MM.1S (cell line): ENCODE data around the gene SERTAD2.

ENCODE experiments used
- DNase-seq: peaks from one replicate; pipeline ENCODE4 v3.0.0-alpha.2; 2015
- H2AFZ ChIP-seq: fragments of 300-600 bp; sonication (generic); 2 replicates; pipeline ENCODE4 v1.6.0; 2016; ENCODE audit warnings: antibody characterized with exemption, low read length
- H3F3A ChIP-seq: fragments of 300-600 bp; sonication (generic); 2 replicates; pipeline ENCODE4 v1.6.1; 2016; ENCODE audit warnings: mild to moderate bottlenecking, antibody characterized with exemption, low read length, moderate library complexity, mixed read lengths; ENCODE audit not compliant: insufficient read depth
- H3K27ac ChIP-seq: fragments of 300-600 bp; sonication (generic); 2 replicates; pipeline ENCODE4 v1.5.1; 2016; ENCODE audit warnings: mild to moderate bottlenecking, low read length
- H3K27me3 ChIP-seq: fragments of 300-600 bp; sonication (generic); replicated peaks from 2 replicates; pipeline ENCODE4 v1.6.0; 2016; ENCODE audit warnings: low read length; ENCODE audit not compliant: insufficient read depth
- H3K36me3 ChIP-seq: fragments of 300-600 bp; sonication (generic); replicated peaks from 2 replicates; pipeline ENCODE4 v1.6.1; 2016; ENCODE audit warnings: mild to moderate bottlenecking, low read length, mixed read lengths; ENCODE audit not compliant: insufficient read depth
- H3K4me1 ChIP-seq: fragments of 300-600 bp; sonication (generic); 2 replicates; pipeline ENCODE4 v1.6.1; 2016; ENCODE audit warnings: low read length, mixed read lengths
- H3K4me2 ChIP-seq: fragments of 300-600 bp; sonication (generic); 2 replicates; pipeline ENCODE4 v1.6.0; 2016; ENCODE audit warnings: low read depth, low read length
- H3K4me3 ChIP-seq: fragments of 300-600 bp; sonication (generic); 2 replicates; pipeline ENCODE4 v1.5.1; 2016; ENCODE audit warnings: low read length, mixed read lengths
- H3K79me2 ChIP-seq: fragments of 300-600 bp; sonication (generic); 2 replicates; pipeline ENCODE4 v1.6.1; 2016; ENCODE audit warnings: mixed run types, low read length, mixed read lengths
- H3K9ac ChIP-seq: fragments of 300-600 bp; sonication (generic); 2 replicates; pipeline ENCODE4 v1.6.1; 2016; ENCODE audit warnings: low read length, mixed read lengths
- H3K9me2 ChIP-seq: fragments of 300-600 bp; sonication (generic); replicated peaks from 2 replicates; pipeline ENCODE4 v1.6.1; 2016; ENCODE audit warnings: mild to moderate bottlenecking, low read length, mixed read lengths; ENCODE audit not compliant: insufficient read depth
- H3K9me3 ChIP-seq: fragments of 300-600 bp; sonication (generic); replicated peaks from 2 replicates; pipeline ENCODE4 v1.6.1; 2016; ENCODE audit warnings: mild to moderate bottlenecking, low read length, mixed read lengths; ENCODE audit not compliant: insufficient read depth
- H4K20me1 ChIP-seq: fragments of 300-600 bp; sonication (generic); 2 replicates; pipeline ENCODE4 v1.6.1; 2016; ENCODE audit warnings: mild to moderate bottlenecking, low read length, moderate library complexity, mixed read lengths; ENCODE audit not compliant: insufficient read depth
- CTCF ChIP-seq: fragments of 300-600 bp; sonication (generic); IDR thresholded peaks from 2 replicates; pipeline ENCODE4 v1.5.1; 2016; ENCODE audit warnings: antibody characterized with exemption, low read length, mixed read lengths
- EZH2 ChIP-seq: fragments of 300-600 bp; sonication (generic); optimal IDR thresholded peaks from 2 replicates; pipeline ENCODE3; 2017; ENCODE audit warnings: low read depth, mild to moderate bottlenecking, antibody characterized with exemption, low read length, mixed read lengths
- EZH2phosphoT487 ChIP-seq: fragments of 300-600 bp; sonication (generic); IDR thresholded peaks from 2 replicates; pipeline ENCODE4 v1.6.1; 2018; ENCODE audit warnings: antibody characterized with exemption, low read length

Gene SERTAD2

GRCh38 chr2:64601785-64602391 lies 51.8 kb downstream of the SERTAD2 start:
- TF ChIP-seq EZH2phosphoT487 (no peak), CTCF (no peak), EZH2 (no peak)
- Histone ChIP-seq H3K4me2 (peak overlapping the region; percentile 88), H3K27ac (peak overlapping the region; percentile 95), H3K79me2 (no peaks in the 10 kb centered on the region), H2AFZ (peak overlapping the region; percentile 79), H3K9me3 (no peaks in the 10 kb centered on the region), H3K9ac (peak overlapping the region; percentile 64), H3K4me3 (peak overlapping the region; percentile 41), H3F3A (peaks cover 20% of the 10 kb centered on the region), H3K4me1 (peaks cover 31% of the 10 kb centered on the region), H3K9me2 (no peaks in the 10 kb centered on the region), H4K20me1 (no peaks in the 10 kb centered on the region), H3K36me3 (no peaks in the 10 kb centered on the region), H3K27me3 (no peaks in the 10 kb centered on the region)
- DNase-seq = peak; percentile 53

- H3F3A ChIP-seq = peaks cover 20% of the 10 kb centered on the region
- H3K9me3 ChIP-seq = no peaks in the 10 kb centered on the region
- H3K9me2 ChIP-seq = no peaks in the 10 kb centered on the region
- H3K4me1 ChIP-seq = peaks cover 31% of the 10 kb centered on the region
- H2AFZ ChIP-seq = peak overlapping the region; percentile 79
- DNase-seq = peak; percentile 88
- H3K9ac ChIP-seq = peak overlapping the region; percentile 64
- H4K20me1 ChIP-seq = no peaks in the 10 kb centered on the region
- no peaks in the 10 kb centered on the region for H3K79me2 ChIP-seq
- H3K27ac ChIP-seq = peak overlapping the region; percentile 95
- no peaks in the 10 kb centered on the region for H3K27me3 ChIP-seq
- peak overlapping the region; percentile 88 for H3K4me2 ChIP-seq
- peak overlapping the region; percentile 41 for H3K4me3 ChIP-seq
- H3K36me3 ChIP-seq = no peaks in the 10 kb centered on the region
- no peak for TF ChIP-seq EZH2
- no peak for TF ChIP-seq CTCF
- no peak for TF ChIP-seq EZH2phosphoT487
Observed at GRCh38 chr2:64601034-64601754, 52.5 kb downstream of the SERTAD2 start.

- Histone ChIP-seq H3K27ac (no peak overlapping the region), H3K9me2 (no peaks in the 10 kb centered on the region), H3F3A (peaks cover 20% of the 10 kb centered on the region), H3K4me3 (no peak overlapping the region), H3K27me3 (no peaks in the 10 kb centered on the region), H3K4me1 (peaks cover 31% of the 10 kb centered on the region), H3K9me3 (no peaks in the 10 kb centered on the region), H3K79me2 (no peaks in the 10 kb centered on the region), H3K36me3 (no peaks in the 10 kb centered on the region), H2AFZ (no peak overlapping the region), H3K9ac (no peak overlapping the region), H3K4me2 (no peak overlapping the region), H4K20me1 (no peaks in the 10 kb centered on the region)
- no peak for DNase-seq
- TF ChIP-seq EZH2phosphoT487 = no peak
- no peak for TF ChIP-seq EZH2
- no peak for TF ChIP-seq CTCF
Observed at GRCh38 chr2:64599469-64599868, 54.2 kb downstream of the SERTAD2 start.
